GM04503 (cell line): ENCODE measurements around the gene GNB5.
"Not testable (repeated sequence)": the region's sequence is repeated elsewhere in the genome, so short reads cannot be mapped to it uniquely, and the experiment has no call there.

Experiments
- DNase-seq: peaks from one replicate; pipeline ENCODE4 v3.0.0-alpha.2; 2012; ENCODE audit warnings: low read depth

Gene GNB5

DNA sequence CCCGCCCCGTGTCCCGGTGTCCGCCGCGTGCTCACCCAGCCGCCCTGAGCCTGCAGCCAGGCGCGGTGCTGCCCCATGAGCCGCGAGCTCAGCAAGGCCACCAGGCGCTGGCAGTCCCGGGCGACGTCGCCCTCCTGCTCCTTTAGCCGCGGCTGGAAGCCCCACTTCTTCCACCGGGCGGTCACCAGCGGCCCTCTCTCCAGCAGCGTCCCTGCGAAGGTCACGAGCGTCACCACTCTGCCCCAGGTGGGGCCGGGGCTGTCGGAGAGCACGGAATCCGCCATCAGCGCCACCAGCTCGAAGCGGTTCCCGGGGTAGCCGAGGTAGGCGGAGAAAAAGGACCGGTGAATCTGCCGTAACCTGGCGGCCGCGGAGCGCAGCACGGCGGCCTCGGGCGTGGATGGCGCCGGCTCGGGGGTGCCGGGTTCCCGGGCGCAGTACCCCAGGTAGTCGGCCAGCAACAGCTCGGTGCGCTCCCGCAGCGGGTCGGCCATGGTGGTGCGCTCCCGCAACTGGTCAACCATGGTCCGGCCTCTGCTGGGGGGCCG, 78.9 kb downstream of the GNB5 start:
- DNase-seq: no peak

DNA sequence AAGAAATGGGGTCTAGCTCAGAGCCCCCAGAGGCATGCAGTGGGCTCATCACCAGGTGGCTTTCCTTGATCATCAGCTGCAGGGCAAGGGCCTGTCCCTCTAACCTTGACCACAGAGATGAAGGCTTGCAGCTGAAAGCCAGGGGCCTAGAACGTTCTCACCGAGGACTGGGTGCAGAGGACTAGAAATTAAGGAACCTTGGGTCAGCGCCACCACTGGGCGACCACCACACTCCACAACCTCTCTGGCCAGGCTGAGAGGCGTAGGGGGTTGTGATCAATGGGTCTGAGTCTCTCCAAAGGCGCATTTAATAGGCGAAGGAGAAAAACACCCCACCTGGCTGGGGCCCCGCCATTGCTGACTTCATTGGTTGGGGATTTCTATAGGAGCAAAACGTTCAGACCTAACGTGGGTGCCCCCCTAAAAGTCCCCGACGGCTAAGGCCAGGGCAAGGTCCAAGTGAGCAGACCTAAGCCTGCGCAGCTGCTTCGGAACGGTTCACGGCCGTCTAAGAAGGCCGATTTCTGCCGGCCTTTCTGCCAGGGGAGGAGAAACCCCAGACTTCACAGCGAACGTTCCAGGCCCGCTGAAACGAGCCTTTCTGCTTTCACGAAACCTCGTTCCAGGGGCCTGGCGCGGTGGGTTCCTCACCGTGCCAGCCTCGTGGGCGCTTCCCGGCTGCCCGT, 79.5 kb downstream of the GNB5 start:
- no peak for DNase-seq

DNA sequence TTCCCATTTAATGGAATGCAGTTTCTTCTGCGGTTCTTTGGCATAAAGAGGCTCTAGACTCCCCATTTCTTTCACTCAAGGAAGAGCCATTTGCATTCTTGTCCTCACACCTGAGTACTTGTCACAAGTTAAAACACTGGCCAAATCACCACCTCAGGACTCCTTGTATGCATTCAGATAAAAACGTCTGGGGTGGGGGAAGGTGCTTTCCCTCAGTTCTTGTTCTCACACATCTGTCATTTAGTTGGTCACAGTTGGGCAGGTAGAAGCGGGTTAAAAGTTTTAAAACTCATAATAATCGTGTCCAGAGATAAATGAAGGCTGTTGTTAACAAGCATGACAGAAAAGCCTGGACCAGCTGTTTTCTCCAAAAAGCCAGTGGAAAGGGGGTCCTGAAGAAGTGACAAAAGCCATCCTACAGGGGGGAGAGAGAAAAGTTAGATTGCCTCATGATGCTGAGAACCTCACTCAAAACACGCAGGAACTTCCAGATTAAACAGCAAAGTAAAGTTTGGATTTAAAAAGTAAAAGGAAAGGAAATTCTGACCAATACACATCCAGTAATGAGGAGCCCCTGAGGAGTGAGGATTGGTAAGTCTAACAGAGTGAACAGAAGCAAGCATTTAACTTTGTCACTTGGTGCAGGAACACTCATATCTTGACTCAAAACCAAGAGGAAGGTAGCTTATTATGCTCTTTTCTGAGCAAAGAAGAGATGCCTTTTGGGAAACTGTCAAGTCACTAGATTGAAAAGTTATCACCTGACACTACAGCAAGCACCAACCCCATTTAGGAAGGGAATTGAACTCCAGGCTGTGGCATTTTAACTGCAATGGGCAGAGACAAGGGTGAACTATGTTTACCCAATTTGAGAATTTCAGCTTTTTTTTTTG, 81.4 kb downstream of the GNB5 start:
- DNase-seq: no peak

DNA sequence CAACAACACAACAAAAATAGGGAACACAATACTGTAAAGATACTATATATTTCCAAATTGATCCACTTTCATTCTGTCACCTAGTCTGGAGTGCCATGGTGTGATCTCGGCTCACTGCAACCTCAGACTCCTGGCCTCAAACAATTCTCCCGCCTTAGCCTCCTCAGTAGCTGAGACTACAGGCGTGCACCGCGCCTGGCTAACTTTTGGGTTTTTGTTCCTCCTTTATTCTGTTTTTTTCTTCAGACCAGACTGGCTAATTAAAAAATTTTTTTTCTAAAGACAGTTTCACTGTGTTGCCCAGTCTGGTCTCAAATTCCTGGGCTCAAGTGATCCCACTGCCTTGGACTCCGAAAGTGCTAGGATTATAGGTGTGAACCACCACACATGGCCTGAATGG, 84.0 kb downstream of the GNB5 start:
- DNase-seq: no peak

DNA sequence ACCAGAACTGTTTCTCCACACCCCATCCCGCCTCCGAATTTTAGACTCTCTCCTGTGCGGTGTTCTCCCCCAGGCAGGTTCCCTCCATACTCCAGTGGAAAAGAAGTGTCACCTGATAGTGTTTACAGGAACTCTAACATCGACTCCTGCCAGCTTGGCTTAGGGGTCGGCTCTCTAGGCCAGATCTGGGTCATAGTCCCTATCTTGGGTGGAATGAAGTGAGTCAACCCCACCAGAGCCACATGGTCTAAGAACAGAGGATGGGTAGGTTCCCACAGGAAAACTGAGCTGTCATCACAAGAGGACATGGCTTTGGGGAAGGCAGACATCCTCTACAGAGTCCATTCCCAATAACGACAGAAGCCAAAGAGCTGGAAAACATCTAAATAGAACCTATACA, 84.6 kb downstream of the GNB5 start:
- DNase-seq: no peak

DNA sequence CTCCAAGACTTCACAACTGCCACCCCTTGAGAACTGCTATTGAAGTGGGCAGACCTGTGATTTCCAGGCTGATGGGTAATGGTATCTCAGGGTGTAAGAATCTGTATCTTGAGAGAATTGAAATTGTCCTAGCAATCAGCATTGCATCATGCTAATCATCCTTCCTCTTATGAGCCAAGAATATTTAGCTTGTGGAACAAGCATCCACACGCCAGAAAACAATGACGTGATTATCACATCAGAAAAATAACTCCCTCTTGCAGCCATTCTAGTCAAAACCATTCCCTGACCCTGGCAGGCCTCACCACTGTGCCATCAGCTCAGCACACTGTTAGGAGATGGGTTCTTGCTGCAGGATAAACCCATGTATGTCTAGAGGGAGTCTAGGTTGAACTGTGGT, 85.3 kb downstream of the GNB5 start:
- DNase-seq: no peak

DNA sequence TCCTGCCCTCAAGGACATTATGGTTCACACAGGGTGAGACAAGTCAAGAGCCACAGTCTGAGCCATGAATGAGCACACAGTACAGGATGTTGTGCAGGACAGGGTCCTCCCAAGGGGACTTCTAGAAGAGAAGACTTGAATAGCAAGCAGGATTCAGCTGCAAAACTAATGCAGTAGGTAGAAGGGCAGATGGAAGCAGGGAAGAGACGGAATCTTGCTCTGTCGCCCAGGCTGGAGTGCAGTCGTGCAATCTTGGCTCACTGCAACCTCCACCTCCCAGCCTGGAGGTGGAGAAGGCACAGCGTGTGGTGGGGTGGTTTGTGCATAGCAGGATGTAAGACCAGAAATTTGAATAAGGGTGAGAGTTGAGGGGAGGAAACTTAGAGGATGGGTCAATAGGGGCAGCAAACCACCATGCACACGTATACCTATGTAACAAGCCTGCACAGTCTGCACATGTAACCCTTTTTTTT, 86.6 kb downstream of the GNB5 start:
- DNase-seq: no peak

DNA sequence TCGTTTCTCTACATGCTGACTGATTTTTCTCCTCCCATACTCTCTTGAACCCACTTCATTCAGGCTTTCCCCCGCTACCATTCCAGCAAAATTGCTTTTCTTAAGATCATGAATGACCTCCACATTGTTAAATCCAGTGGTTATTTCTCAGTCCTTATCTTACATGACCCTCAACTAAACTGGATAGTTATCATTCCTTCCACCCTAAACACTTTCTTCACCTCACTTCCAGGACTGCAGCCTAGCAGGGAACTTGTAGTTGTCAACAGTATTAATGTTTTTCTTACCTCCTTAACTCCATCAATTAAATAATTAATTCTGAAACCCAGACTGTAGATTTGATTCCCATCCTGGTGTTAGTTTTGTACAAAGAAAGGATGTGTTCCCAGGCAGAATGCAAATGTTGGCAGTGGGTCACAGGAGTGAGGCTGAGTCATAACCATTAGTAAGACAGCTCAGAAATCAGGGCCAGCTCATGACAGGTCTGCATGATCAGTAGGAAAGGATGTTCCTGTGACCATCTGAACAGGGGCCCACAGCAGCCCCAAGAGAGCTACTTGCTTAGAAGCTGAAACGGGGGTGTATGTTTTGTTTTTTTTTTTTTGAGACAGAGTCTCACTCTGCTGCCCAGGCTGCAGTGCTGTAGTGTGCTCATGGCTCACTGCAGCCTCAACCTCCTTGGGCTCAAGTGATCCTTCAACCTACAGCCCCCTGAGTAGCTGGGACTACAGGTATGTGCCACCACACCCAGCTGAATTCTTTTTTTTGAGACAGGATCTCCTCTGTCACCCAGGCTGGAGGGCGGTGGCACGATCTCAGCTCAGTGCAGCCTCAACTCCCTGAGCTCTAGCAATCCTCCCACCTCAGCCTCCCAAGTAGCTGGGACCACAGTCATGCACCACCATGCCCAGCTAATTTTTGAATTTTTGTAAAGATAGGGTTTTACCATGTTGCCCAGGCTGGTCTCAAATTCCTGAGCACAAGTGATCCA, 87.7 kb downstream of the GNB5 start:
- peak; percentile 86 for DNase-seq

DNA sequence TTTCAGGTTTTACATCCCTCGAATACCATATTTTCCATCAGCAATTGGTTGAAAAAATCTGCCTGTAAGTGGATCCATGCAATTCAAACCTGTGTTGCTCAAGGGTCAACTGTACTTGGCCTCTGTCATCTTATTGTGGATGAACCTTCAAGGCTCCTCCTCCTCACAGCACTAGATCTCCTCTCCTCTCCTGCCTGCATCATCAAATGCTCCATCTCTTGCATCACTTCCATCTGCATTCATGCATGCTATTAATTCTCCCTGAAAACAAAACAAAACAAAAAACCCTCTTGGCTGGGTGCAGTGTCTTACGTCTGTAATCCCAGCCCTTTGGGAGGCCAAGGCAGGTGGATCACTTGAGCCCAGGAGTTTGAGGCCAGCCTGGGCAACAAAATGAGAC, 88.7 kb downstream of the GNB5 start:
- DNase-seq: peak; percentile 88

DNA sequence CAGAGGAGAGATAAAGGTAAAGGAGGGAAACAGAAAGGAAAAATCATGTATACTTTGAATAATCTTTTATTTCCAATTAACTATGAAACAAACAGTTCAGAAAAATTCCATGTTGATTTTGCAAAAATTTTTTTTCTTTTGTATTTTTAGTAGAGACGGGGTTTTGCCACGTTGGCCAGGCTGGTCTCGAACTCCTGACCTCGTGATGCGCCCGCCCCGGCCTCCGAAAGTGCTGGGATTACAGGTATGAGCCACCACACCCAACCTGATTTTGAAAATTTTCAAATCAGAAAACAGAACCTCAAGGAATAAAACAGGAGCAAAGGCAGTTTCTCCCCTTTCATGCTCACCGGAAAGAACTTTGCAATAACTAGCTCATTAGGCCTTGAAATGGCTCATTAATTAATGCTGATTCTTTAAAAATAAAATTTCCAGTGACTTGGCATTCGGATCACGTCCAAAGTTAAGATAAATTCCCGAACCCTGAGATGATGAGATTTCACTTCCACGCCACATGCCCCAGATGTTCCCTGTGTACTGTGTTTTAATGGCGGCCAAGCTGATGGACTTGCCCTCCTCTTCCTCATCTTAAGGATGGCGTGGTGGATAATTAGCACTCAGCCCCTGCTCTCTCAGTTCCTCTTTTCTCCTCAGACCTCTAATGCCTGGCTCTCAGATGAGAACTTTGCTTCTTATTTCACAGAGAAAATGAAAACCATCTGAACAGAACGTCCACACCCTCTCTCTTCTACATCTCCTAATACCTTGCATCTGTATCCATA, 89.5 kb downstream of the GNB5 start:
- DNase-seq: no peak

DNA sequence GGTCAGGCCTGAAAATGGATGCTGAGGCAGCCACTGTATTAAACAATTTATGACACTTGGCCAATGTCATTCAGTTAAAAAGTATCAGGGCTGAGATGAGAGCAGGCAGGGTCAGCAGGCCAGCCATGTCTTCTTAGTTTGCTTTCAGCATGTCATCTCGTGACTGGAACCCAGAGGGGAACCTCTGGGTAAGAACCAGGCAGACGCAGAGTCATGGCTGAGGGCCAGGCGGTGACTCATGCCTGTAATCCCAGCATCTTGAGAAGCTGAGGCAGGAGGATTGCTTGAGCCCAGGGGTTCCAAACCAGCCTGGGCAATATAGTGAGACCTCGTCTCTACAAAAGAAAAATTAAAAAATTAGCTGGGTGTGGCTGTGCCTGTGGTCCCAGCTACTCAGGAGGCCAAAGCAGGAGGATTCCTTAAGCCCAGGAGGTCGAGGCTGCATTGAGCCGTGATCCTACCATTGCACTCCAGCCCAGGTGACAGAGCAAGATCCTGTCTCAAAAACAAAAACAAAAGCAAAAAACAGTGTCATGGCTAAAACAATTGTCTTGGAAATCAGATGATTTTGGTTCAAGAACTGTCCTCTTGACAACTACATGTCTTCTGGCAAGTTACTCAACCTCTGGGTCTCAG, 90.3 kb downstream of the GNB5 start:
- DNase-seq: peak; percentile 65

DNA sequence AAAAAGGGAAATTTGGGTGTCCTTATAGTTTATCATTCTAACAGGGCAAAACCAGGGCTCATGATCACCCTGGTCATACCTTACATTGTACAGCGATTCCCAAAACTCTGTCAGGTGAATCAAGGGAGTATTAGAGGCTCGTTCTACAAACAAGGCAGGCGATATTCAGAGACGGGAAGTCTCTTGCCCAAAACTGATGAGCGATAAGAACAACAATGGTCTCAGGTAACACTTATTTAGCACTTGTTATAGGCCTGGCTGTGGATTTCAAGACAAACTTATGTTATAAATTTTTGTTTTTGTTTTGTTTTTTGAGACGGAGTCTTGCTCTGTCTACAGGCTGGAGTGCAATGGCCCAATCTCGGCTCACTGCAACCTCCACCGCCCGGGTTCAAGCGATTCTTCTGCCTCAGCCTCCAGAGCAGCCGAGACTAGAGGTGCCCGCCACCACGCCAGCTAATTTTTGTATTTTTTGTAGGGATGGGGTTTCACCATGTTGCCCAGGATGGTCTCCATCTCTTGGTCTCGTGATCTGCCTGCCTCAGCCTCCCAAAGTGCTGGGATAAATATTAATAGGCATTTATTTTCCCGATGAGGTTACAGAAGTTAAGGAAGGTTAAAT, 91.4 kb downstream of the GNB5 start:
- DNase-seq: no peak

DNA sequence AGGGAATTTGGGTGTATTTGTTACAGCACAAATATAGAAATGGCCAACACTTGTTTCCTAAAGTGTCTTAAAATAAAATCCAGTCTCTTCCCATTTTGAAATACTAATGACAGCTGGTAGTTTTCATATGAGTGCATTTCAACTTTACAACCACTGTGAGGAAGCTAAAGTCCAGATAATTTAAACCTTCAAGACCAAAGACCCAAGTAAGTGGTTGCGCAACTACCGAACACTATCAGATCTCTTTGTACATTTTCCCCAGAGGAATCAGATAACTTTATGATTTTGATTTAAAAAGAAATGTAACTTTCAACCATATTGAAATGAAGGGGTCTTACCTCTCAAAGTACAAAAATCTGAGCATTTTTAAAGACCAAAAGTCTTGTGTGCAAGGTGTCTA, 92.9 kb downstream of the GNB5 start:
- no peak for DNase-seq

DNA sequence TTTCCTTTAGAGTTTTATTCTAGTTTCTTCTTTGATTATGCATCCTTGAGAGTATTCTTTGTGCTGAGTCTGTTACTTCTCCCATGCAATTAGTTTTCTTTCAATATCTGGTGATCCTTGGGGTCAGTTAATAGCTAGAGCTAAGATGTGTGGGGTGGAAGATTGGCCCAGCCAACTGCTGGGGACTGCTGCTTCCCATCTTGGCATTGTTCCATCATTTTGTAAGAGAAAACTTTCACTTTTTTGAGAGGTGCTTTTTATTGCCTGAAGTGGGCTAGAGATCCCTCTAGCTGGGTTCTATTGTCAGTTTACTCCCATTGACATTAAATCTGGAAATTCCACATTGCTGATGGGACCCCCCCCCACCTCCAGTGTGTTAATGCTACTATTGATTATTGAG, 94.0 kb downstream of the GNB5 start:
- DNase-seq: no peak

DNA sequence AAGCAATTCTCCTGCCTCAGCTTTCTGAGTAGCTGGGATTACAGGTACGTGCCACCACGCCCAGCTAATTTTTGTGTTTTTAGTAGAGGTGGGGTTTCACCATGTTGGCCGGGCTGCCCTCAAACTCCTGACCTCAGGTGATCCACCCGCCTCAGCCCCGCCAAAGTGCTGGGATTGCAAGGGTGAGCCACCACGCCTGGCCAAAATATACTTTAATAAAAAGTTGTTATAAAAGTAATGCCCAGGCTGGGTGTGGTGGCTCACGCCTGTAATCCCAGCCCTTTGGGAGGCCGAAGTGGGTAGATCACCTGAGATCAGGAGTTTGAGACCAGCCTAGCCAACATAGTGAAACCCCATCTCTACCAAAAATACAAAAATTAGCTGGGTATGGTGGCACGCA, 94.7 kb downstream of the GNB5 start:
- DNase-seq: not testable (repeated sequence)

DNA sequence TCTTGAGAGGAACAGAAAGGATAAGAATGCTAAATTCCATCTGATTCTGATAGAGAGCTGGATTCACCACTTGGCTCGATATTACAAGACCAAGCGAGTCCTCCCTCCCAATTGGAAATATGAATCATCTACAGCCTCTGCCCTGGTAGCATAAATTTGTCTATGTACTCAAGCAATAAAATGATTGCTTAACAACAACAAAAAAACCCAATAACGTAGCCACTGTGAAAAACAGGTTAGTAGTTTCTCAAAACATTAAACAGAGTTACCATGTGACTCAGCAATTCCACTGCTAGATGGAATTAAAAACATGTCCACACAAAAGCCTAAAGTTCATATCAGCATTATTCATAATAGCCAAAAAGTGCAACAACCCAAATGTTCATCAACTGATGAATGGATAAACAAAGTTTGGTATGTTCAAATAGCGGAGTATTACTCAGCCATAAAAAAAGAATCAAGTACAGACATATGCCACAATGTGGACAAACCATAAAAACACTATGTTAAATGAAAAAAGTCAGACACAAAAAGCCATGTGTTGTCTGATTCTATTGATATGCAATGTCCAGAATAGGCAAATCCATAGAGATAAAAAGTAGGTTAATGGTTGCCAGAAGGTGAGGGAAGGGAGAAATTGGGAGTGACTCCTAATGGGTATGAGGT, 95.5 kb downstream of the GNB5 start:
- peak; percentile 99 for DNase-seq

DNA sequence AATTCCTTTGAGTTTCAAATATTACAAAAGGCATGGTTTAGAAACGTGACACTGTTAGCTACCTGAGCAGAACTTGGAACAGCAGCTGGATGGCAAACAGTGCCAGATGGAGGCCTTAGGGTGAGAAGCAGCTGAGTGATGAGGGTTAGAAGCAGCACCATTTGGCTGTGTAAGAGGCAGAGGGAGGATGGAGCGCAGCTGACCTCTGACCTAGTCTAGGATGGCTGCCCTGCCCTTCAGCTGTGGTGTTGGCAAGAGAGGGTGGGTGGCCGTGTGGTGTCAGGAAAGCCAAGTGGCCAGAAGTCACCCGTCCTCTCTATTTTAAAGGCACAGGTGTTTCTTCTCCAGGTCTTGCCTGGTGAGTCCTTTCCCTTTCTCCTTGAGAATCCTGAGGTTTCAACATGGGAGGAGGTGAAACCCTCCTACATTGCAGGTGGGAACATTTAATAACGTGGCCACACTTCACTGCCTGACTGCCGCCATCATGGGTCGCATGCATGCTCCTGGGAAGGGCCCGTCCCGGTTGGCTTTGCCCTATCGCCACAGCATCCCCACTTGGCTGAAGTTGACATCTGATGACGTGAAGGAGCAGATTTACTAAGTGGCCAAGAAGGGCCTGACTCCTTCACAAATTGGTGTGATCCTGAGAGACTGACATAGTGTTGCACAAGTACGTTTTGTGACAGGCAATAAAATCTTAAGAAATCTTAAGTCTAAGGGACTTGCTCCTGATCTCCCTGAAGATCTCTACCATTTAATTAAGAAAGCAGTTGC, 96.2 kb downstream of the GNB5 start:
- DNase-seq: no peak
